K562 (cell line): ENCODE results near the gene CIAPIN1. TPM values are rescaled to one million over a fixed set of nuclear protein-coding genes. Genes with fewer than 3 reads are reported as not detected.

ENCODE experiments used
- CREM ChIP-seq: IDR thresholded peaks from 2 replicates; pipeline ENCODE4 v1.6.1; 2014; ENCODE audit warnings: antibody characterized with exemption, low read depth
- KAT7 ChIP-seq: sonication (generic); formaldehyde crosslinking; IDR thresholded peaks from 2 replicates; pipeline ENCODE4 v1.8.0; 2022; ENCODE audit warnings: missing genetic modification reagents, mild to moderate bottlenecking, borderline replicate concordance
- MAFK ChIP-seq: IDR thresholded peaks from 2 replicates; pipeline ENCODE4 v1.6.1; 2011; ENCODE audit warnings: low read length, improper control_type of control experiment
- MCM3 ChIP-seq: fragments of 450-650 bp; IDR thresholded peaks from 2 replicates; pipeline ENCODE4 v1.6.1; 2016
- MCM7 ChIP-seq, 2 experiments: fragments of 450-650 bp; IDR thresholded peaks; 2 replicates each; pipeline ENCODE4 v1.6.1; 2016 to 2018
- NELFE ChIP-seq: IDR thresholded peaks from 2 replicates; pipeline ENCODE4 v1.6.1; 2011; ENCODE audit warnings: mild to moderate bottlenecking; ENCODE audit not compliant: insufficient read depth, insufficient read length
- NFE2 ChIP-seq: IDR thresholded peaks from 2 replicates; pipeline ENCODE4 v1.6.1; 2014; ENCODE audit warnings: antibody characterized with exemption, low read depth
- PHF20 ChIP-seq: fragments of 450-650 bp; IDR thresholded peaks from 2 replicates; pipeline ENCODE4 v1.6.1; 2018; ENCODE audit not compliant: partially characterized antibody
- TCF7 ChIP-seq: sonication (generic); IDR thresholded peaks from 2 replicates; pipeline ENCODE4 v1.6.1; 2016; ENCODE audit warnings: antibody characterized with exemption, borderline replicate concordance
- TEAD4 ChIP-seq, 2 experiments: sonication (generic) in 1 of 2; formaldehyde crosslinking in 1 of 2; IDR thresholded peaks; 2 replicates each; pipeline versions ENCODE4 v1.6.1 to v1.8.0; 2012 to 2022; ENCODE audit warnings: borderline replicate concordance in 1 of 2, inconsistent platforms in 1 of 2, low read length in 1 of 2, mild to moderate bottlenecking in 1 of 2, missing genetic modification reagents in 1 of 2
- ZFX ChIP-seq: sonication (generic); formaldehyde crosslinking; IDR thresholded peaks from 2 replicates; pipeline ENCODE4 v1.8.0; 2022; ENCODE audit warnings: mild to moderate bottlenecking, missing genetic modification reagents, moderate library complexity
- ZNF253 ChIP-seq: fragments of 250-450 bp; sonication (Bioruptor Pico); conservative IDR thresholded peaks from 2 replicates; pipeline ENCODE4 v1.6.1; 2021; ENCODE audit warnings: mild to moderate bottlenecking
- polyA plus RNA-seq, 8 experiments: library from polyadenylated mRNA; depleted of rRNA in 4 of 8; stranded (reverse) in 5 of 8; unstranded in 3 of 8; fragments of >200 nt; fragmentation: Nextera tagmentation in 2 of 8; fragmentation: Illumina TruSeq in 1 of 8; extraction: Ambion mirVana in 2 of 8; extraction: Trizol in 1 of 8; gene quantifications; 2 replicates each; pipeline versions ENCODE4 v1.2.1 to v1.2.3, GENCODE V29; 2011 to 2014; ENCODE audit warnings: inconsistent platforms in 1 of 8, missing spikeins in 1 of 8
- total RNA-seq, 7 experiments: library from RNA; depleted of rRNA in 6 of 7; stranded (reverse); fragments of >200 nt in 6 of 7; fragmentation: Illumina TruSeq in 2 of 7; extraction: Trizol in 2 of 7; gene quantifications; 2 replicates each; pipeline versions ENCODE4 v1.2.1 to v1.2.3, GENCODE V29; 2011 to 2021; ENCODE audit warnings: low replicate concordance in 1 of 7
- TF ChIP-seq, protein P1 (sequence below), 2 experiments: fragments of 450-650 bp in 1 of 2; sonication (generic) in 1 of 2; formaldehyde crosslinking in 1 of 2; IDR thresholded peaks; 2 replicates each; pipeline versions ENCODE4 v1.7.1 to v1.9.0; 2016 to 2022; ENCODE audit warnings: inconsistent platforms in 1 of 2, mild to moderate bottlenecking in 1 of 2, missing genetic modification reagents in 1 of 2
- TF ChIP-seq, protein P2 (sequence below): fragments of 200-800 bp; sonication (Bioruptor generic); IDR thresholded peaks from 2 replicates; pipeline ENCODE4 v1.6.1; 2017; ENCODE audit warnings: missing genetic modification characterization, missing compliant biosample characterization
- TF ChIP-seq, protein P3 (sequence below), 3 experiments: IDR thresholded peaks in 2 of 3; conservative IDR thresholded peaks in 1 of 3; 2 replicates each; pipeline ENCODE4 v1.5.1; 2011 to 2012; ENCODE audit warnings: low read length in 3 of 3, mild to moderate bottlenecking in 3 of 3, control low read depth in 2 of 3, improper control_type of control experiment in 1 of 3, inconsistent platforms in 1 of 3, low read depth in 1 of 3, mixed read lengths in 1 of 3, moderate library complexity in 1 of 3; ENCODE audit not compliant: insufficient read depth in 2 of 3

CIAPIN1 gene
- total and polyA plus RNA-seq, 9 of the 15 experiments (the other 6 are each of a cell fraction or from before 2014, with no cell fraction given): 71.8 to 263 (median 95.7) TPM

- TF ChIP-seq, protein P1, sequence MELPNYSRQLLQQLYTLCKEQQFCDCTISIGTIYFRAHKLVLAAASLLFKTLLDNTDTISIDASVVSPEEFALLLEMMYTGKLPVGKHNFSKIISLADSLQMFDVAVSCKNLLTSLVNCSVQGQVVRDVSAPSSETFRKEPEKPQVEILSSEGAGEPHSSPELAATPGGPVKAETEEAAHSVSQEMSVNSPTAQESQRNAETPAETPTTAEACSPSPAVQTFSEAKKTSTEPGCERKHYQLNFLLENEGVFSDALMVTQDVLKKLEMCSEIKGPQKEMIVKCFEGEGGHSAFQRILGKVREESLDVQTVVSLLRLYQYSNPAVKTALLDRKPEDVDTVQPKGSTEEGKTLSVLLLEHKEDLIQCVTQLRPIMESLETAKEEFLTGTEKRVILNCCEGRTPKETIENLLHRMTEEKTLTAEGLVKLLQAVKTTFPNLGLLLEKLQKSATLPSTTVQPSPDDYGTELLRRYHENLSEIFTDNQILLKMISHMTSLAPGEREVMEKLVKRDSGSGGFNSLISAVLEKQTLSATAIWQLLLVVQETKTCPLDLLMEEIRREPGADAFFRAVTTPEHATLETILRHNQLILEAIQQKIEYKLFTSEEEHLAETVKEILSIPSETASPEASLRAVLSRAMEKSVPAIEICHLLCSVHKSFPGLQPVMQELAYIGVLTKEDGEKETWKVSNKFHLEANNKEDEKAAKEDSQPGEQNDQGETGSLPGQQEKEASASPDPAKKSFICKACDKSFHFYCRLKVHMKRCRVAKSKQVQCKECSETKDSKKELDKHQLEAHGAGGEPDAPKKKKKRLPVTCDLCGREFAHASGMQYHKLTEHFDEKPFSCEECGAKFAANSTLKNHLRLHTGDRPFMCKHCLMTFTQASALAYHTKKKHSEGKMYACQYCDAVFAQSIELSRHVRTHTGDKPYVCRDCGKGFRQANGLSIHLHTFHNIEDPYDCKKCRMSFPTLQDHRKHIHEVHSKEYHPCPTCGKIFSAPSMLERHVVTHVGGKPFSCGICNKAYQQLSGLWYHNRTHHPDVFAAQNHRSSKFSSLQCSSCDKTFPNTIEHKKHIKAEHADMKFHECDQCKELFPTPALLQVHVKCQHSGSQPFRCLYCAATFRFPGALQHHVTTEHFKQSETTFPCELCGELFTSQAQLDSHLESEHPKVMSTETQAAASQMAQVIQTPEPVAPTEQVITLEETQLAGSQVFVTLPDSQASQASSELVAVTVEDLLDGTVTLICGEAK (IDR thresholded peaks at IDR 0.05): peak; percentile 98
- TF ChIP-seq, protein P1 (CRISPR knock-in tag; IDR thresholded peaks at IDR 0.05): no peak
- no peak for TF ChIP-seq MCM7 (IDR thresholded peaks at IDR 0.05)
- peak; percentile 51; the same call in 1 of the 2 replicates for TF ChIP-seq NFE2
- TF ChIP-seq ZFX: peak; percentile 80
- TF ChIP-seq PHF20: peak; percentile 95
- TF ChIP-seq MAFK: peak; percentile 22; the same call in 1 of the 2 replicates
- no peak; the same call in 1 of the 2 replicates for TF ChIP-seq TEAD4 (IDR thresholded peaks at IDR 0.05; ENCODE audit: low read length)
- no peak for TF ChIP-seq TEAD4 (CRISPR knock-in tag; IDR thresholded peaks at IDR 0.05; ENCODE audit: borderline replicate concordance)
- peak; percentile 89 for TF ChIP-seq CREM
- TF ChIP-seq NELFE: no peak
- TF ChIP-seq, protein P2, sequence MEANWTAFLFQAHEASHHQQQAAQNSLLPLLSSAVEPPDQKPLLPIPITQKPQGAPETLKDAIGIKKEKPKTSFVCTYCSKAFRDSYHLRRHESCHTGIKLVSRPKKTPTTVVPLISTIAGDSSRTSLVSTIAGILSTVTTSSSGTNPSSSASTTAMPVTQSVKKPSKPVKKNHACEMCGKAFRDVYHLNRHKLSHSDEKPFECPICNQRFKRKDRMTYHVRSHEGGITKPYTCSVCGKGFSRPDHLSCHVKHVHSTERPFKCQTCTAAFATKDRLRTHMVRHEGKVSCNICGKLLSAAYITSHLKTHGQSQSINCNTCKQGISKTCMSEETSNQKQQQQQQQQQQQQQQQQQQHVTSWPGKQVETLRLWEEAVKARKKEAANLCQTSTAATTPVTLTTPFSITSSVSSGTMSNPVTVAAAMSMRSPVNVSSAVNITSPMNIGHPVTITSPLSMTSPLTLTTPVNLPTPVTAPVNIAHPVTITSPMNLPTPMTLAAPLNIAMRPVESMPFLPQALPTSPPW (CRISPR knock-in tag): peak; percentile 61
- no peak for TF ChIP-seq MCM3
- TF ChIP-seq ZNF253 (CRISPR knock-in tag): no peak
- peak; percentile 85; the same call in 1 of the 2 replicates for TF ChIP-seq KAT7 (CRISPR knock-in tag)
- TF ChIP-seq, protein P3, sequence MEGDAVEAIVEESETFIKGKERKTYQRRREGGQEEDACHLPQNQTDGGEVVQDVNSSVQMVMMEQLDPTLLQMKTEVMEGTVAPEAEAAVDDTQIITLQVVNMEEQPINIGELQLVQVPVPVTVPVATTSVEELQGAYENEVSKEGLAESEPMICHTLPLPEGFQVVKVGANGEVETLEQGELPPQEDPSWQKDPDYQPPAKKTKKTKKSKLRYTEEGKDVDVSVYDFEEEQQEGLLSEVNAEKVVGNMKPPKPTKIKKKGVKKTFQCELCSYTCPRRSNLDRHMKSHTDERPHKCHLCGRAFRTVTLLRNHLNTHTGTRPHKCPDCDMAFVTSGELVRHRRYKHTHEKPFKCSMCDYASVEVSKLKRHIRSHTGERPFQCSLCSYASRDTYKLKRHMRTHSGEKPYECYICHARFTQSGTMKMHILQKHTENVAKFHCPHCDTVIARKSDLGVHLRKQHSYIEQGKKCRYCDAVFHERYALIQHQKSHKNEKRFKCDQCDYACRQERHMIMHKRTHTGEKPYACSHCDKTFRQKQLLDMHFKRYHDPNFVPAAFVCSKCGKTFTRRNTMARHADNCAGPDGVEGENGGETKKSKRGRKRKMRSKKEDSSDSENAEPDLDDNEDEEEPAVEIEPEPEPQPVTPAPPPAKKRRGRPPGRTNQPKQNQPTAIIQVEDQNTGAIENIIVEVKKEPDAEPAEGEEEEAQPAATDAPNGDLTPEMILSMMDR (IDR thresholded peaks at IDR 0.05 in 2 of 3, conservative IDR thresholded peaks at IDR 0.05 in 1 of 3; ENCODE audit: insufficient read depth in 2 of 3, low read depth in 1 of 3, low read length in 3 of 3): peak; percentile 93 to 97 (median 94)
- TF ChIP-seq TCF7: 0 out of 2 replicates have a peak, but pooled peaks have one; percentile 26
These were observed 15.2 kb upstream of the CIAPIN1 start, which contains the start of gene POLR2C (continued) for GRCh38 chr16:57462209-57462977.
